ENCODE data around the gene PCSK1N.

DNA sequence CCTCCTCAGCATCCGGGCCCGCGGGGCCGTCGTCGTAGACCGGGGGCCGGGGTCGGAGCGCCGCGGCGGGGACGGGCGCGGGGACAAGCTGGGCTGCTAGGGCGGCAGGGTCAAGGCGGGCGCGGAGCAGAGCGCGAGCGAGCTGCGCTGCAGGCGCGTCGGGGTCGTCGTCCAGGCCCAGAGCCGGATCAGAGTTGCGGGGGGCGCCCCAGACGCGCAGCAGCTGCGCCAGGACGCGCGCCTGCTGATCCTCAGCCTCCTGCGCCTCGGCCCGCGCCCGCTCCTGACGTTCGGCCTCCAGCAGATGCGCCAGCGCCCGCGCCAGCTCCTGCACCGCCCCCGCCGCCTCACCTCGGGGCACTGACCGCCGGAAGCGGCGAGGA, 3.5 kb downstream of the PCSK1N start:
- TF ChIP-seq POLR2A (IDR thresholded peaks at IDR 0.05; ENCODE audit: borderline replicate concordance, extremely low read depth, insufficient read depth, insufficient read length) (no peak), POLR2AphosphoS5 (IDR thresholded peaks at IDR 0.05; ENCODE audit: low read depth, low read length) (no peak), ZNF274 (IDR thresholded peaks at IDR 0.05; ENCODE audit: low read depth, low read length) (no peak), JUND (IDR thresholded peaks at IDR 0.05) (no peak)
- TF ChIP-seq, protein P1, sequence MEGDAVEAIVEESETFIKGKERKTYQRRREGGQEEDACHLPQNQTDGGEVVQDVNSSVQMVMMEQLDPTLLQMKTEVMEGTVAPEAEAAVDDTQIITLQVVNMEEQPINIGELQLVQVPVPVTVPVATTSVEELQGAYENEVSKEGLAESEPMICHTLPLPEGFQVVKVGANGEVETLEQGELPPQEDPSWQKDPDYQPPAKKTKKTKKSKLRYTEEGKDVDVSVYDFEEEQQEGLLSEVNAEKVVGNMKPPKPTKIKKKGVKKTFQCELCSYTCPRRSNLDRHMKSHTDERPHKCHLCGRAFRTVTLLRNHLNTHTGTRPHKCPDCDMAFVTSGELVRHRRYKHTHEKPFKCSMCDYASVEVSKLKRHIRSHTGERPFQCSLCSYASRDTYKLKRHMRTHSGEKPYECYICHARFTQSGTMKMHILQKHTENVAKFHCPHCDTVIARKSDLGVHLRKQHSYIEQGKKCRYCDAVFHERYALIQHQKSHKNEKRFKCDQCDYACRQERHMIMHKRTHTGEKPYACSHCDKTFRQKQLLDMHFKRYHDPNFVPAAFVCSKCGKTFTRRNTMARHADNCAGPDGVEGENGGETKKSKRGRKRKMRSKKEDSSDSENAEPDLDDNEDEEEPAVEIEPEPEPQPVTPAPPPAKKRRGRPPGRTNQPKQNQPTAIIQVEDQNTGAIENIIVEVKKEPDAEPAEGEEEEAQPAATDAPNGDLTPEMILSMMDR (IDR thresholded peaks at IDR 0.05 in 2 of 3, conservative IDR thresholded peaks at IDR 0.05 in 1 of 3; ENCODE audit: borderline replicate concordance in 1 of 3, insufficient read depth in 1 of 3, low read depth in 2 of 3, low read length in 2 of 3): no peak
- TF ChIP-seq, protein P2, sequence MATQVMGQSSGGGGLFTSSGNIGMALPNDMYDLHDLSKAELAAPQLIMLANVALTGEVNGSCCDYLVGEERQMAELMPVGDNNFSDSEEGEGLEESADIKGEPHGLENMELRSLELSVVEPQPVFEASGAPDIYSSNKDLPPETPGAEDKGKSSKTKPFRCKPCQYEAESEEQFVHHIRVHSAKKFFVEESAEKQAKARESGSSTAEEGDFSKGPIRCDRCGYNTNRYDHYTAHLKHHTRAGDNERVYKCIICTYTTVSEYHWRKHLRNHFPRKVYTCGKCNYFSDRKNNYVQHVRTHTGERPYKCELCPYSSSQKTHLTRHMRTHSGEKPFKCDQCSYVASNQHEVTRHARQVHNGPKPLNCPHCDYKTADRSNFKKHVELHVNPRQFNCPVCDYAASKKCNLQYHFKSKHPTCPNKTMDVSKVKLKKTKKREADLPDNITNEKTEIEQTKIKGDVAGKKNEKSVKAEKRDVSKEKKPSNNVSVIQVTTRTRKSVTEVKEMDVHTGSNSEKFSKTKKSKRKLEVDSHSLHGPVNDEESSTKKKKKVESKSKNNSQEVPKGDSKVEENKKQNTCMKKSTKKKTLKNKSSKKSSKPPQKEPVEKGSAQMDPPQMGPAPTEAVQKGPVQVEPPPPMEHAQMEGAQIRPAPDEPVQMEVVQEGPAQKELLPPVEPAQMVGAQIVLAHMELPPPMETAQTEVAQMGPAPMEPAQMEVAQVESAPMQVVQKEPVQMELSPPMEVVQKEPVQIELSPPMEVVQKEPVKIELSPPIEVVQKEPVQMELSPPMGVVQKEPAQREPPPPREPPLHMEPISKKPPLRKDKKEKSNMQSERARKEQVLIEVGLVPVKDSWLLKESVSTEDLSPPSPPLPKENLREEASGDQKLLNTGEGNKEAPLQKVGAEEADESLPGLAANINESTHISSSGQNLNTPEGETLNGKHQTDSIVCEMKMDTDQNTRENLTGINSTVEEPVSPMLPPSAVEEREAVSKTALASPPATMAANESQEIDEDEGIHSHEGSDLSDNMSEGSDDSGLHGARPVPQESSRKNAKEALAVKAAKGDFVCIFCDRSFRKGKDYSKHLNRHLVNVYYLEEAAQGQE (IDR thresholded peaks at IDR 0.05; ENCODE audit: low read depth): no peak
- TF ChIP-seq, protein P3, sequence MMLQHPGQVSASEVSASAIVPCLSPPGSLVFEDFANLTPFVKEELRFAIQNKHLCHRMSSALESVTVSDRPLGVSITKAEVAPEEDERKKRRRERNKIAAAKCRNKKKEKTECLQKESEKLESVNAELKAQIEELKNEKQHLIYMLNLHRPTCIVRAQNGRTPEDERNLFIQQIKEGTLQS (IDR thresholded peaks at IDR 0.05): no peak
- TF ChIP-seq, protein P4, sequence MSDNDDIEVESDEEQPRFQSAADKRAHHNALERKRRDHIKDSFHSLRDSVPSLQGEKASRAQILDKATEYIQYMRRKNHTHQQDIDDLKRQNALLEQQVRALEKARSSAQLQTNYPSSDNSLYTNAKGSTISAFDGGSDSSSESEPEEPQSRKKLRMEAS (IDR thresholded peaks at IDR 0.05): no peak
- TF ChIP-seq, protein P5, sequence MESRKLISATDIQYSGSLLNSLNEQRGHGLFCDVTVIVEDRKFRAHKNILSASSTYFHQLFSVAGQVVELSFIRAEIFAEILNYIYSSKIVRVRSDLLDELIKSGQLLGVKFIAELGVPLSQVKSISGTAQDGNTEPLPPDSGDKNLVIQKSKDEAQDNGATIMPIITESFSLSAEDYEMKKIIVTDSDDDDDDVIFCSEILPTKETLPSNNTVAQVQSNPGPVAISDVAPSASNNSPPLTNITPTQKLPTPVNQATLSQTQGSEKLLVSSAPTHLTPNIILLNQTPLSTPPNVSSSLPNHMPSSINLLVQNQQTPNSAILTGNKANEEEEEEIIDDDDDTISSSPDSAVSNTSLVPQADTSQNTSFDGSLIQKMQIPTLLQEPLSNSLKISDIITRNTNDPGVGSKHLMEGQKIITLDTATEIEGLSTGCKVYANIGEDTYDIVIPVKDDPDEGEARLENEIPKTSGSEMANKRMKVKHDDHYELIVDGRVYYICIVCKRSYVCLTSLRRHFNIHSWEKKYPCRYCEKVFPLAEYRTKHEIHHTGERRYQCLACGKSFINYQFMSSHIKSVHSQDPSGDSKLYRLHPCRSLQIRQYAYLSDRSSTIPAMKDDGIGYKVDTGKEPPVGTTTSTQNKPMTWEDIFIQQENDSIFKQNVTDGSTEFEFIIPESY (IDR thresholded peaks at IDR 0.05; ENCODE audit: extremely low read depth, insufficient replicate concordance, low read length): no peak

All from HCT116 (cell line).